PC-9 (cell line): ENCODE measurements around the gene PTGIR.

Experiments
- EZH2 ChIP-seq: fragments of 200-600 bp; sonication (generic); IDR thresholded peaks from 2 replicates; pipeline ENCODE4 v1.8.0; 2017; ENCODE audit warnings: antibody characterized with exemption, low read depth
- TF ChIP-seq, protein P1 (sequence below): fragments of 200-600 bp; sonication (generic); conservative IDR thresholded peaks from 2 replicates; pipeline ENCODE4 v1.6.1; 2017; ENCODE audit warnings: mixed run types, antibody characterized with exemption, mild to moderate bottlenecking, moderate library complexity

DNA sequence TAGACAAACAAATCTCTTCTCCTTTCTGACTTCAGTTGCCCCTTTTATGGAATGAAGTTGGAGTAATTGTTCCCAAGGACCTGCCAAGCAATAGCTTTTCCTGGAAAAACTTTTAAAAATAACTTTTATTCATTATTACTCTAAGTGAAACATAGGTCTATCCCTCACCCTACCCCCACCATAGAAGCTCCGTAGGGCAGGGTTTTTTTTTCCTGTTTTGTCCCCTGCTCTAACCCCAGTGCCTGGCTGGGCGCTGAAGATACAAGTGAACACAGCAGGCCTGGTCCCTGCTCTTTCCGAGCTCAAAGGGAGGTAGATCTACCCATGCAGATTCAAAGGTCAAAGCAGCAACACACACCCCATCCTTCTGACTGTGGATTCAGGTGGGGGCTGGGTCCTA lies 19.8 kb upstream of the PTGIR start:
- TF ChIP-seq, protein P1, sequence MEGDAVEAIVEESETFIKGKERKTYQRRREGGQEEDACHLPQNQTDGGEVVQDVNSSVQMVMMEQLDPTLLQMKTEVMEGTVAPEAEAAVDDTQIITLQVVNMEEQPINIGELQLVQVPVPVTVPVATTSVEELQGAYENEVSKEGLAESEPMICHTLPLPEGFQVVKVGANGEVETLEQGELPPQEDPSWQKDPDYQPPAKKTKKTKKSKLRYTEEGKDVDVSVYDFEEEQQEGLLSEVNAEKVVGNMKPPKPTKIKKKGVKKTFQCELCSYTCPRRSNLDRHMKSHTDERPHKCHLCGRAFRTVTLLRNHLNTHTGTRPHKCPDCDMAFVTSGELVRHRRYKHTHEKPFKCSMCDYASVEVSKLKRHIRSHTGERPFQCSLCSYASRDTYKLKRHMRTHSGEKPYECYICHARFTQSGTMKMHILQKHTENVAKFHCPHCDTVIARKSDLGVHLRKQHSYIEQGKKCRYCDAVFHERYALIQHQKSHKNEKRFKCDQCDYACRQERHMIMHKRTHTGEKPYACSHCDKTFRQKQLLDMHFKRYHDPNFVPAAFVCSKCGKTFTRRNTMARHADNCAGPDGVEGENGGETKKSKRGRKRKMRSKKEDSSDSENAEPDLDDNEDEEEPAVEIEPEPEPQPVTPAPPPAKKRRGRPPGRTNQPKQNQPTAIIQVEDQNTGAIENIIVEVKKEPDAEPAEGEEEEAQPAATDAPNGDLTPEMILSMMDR: no peak
- no peak for TF ChIP-seq EZH2
